Neuron (in vitro differentiated cells): ENCODE measurements around the gene TYK2.

ENCODE experiments used
- H2AFZ ChIP-seq: one replicate; pipeline ENCODE4 v1.6.1; 2013; ENCODE audit warnings: low read depth, mild to moderate bottlenecking, inconsistent platforms, low read length, moderate library complexity
- H3K27me3 ChIP-seq: one replicate; pipeline ENCODE4 v1.6.1; 2013; ENCODE audit warnings: low read length; ENCODE audit not compliant: insufficient read depth
- H3K36me3 ChIP-seq: one replicate; pipeline ENCODE4 v1.6.1; 2013; ENCODE audit warnings: low read length; ENCODE audit not compliant: insufficient read depth
- H3K4me1 ChIP-seq: one replicate; pipeline ENCODE4 v1.6.1; 2013; ENCODE audit warnings: low read length; ENCODE audit not compliant: insufficient read depth
- H3K4me3 ChIP-seq: 2 replicates; pipeline ENCODE4 v1.5.1; 2013; ENCODE audit warnings: mild to moderate bottlenecking, low read length, moderate library complexity
- H3K9me3 ChIP-seq: one replicate; pipeline ENCODE4 v1.6.1; 2013; ENCODE audit warnings: low read length

Gene TYK2

DNA sequence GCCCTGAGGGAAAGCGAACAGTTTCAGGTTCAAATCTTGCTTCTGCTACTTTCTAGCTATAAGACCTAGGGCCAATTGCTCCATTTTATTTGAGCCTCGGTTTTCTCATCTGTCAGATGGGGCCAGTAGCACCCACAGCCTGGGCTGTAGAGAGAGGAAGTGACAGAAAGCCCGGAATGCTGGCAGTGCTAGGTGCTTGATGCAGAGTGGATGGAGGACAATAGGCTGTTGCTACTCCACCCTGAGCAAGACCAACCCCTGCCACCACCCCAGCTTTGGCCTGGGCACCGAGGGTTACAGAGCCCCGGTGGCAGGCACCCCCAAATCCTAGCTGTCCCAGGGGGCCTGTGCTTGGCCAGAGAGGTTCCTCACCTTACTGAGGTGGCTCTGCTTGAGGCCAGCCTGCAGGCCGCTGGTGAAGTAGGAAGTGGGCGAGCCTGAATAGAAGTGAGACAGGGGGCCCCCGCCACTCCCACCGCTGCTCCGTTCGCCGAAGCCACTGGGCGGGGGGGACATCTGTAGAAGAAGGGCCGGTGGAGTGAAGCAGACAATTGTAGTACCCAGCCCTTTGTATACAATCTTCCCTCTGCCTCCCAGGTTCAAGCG is 62.4 kb downstream of the TYK2 start:
- H3K27me3 ChIP-seq: no peaks in the 10 kb centered on the region
- no peak overlapping the region for H2AFZ ChIP-seq
- H3K4me3 ChIP-seq: no peak overlapping the region
- H3K9me3 ChIP-seq: no peaks in the 10 kb centered on the region
- peaks cover 59% of the 10 kb centered on the region for H3K36me3 ChIP-seq
- H3K4me1 ChIP-seq: peaks cover 10% of the 10 kb centered on the region

- H3K27me3 ChIP-seq: no peaks in the 10 kb centered on the region
- peaks cover 52% of the 10 kb centered on the region for H3K36me3 ChIP-seq
- H3K4me1 ChIP-seq: peaks cover 10% of the 10 kb centered on the region
- H3K9me3 ChIP-seq: no peaks in the 10 kb centered on the region
- no peak overlapping the region for H2AFZ ChIP-seq
- no peak overlapping the region for H3K4me3 ChIP-seq
Observed at GRCh38 chr19:10317045-10317856, 63.1 kb downstream of the TYK2 start.

DNA sequence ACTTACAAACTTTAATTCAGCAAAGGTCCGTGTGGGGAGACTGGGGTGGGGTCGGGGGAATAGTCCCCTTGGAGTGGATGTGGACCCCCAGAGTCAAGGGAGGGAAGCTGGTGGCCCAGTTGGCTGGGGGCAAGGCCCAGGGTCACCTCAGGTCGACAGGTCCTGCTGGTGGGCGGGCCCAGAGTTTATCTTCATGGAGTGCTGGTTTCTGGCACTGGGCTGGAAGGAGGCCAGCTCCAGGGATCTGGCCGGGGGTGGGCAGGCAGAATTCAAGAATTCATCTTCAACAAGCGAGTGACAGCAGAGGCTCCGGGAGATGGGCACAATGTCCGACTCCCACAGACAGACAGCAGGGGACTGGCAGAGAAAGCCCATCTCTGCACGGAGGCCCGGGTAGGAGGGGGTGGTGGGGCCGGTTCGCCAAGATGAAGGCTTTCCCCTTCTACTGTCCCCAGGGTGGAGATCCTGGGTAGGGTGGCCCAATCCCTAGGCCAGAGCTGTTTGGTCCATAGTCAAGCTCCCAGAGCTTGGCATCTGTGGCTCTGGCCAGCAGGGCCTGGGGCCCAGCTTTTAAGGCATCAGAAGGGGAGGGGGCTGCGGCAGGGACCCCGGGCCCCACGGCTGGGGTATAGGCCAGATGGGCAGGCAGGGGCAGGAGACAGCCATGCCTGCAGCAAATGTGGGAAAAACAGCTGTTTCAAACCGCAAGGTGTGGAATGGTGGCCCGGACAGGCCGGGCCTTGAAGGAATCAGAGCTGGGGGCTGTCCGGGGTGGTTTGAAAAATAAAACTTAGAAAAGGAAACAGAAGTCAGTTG is 63.9 kb downstream of the TYK2 start:
- peaks cover 44% of the 10 kb centered on the region for H3K36me3 ChIP-seq
- peak overlapping the region; percentile 83 for H3K4me3 ChIP-seq
- no peak overlapping the region for H2AFZ ChIP-seq
- peaks cover 10% of the 10 kb centered on the region for H3K4me1 ChIP-seq
- no peaks in the 10 kb centered on the region for H3K9me3 ChIP-seq
- no peaks in the 10 kb centered on the region for H3K27me3 ChIP-seq

GRCh38 chr19:10315335-10316214 is 64.8 kb downstream of the TYK2 start, which contains the start of gene FDX2:
TSS of gene FDX2 (minus strand) at chr19:10316015. CDS start at chr19:10315996, 19 bp downstream.
- H3K36me3 ChIP-seq: peaks cover 40% of the 10 kb centered on the region
- H3K9me3 ChIP-seq: no peaks in the 10 kb centered on the region
- peaks cover 10% of the 10 kb centered on the region for H3K4me1 ChIP-seq
- H3K4me3 ChIP-seq: peak within 1 kb of the TSS; percentile 83
- H3K27me3 ChIP-seq: no peaks in the 10 kb centered on the region
- H2AFZ ChIP-seq: peak within 1 kb of the TSS; percentile 91

- H3K27me3 ChIP-seq: no peaks in the 10 kb centered on the region
- no peak within 1 kb of the TSS for H3K4me3 ChIP-seq
- H3K36me3 ChIP-seq: peaks cover 12% of the 10 kb centered on the region
- H2AFZ ChIP-seq: no peak within 1 kb of the TSS
- H3K4me1 ChIP-seq: peaks cover under 1% of the 10 kb centered on the region
- no peaks in the 10 kb centered on the region for H3K9me3 ChIP-seq
Observed at GRCh38 chr19:10309423-10309822, 70.9 kb downstream of the TYK2 start, which contains the start of gene ZGLP1. TSS of gene ZGLP1 (minus strand) at chr19:10309815.

DNA sequence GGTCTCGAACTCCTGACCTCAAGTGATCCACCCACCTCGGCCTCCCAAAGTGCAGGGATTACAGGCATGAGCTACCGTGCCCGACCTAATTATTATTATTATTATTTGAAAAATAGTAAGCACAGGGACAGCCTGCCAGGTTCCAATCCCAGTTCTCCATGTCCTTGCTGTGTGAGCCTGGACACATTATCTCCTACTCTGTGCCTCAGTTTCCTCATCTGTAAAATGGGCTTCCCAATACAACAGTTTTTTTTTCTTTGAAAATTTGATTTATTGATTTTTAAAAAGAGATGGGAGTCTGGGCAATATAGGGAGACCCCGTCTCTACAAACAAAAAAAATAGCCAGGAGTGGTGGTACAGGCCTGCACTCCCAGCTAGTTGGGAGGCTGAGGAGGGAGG is 74.0 kb downstream of the TYK2 start:
- H3K9me3 ChIP-seq: no peaks in the 10 kb centered on the region

GRCh38 chr19:10305139-10305806 is 75.1 kb downstream of the TYK2 start:
- Histone ChIP-seq H3K9me3 (no peaks in the 10 kb centered on the region), H3K36me3 (peaks cover 3% of the 10 kb centered on the region), H3K4me3 (no peak overlapping the region), H3K4me1 (no peaks in the 10 kb centered on the region), H2AFZ (no peak overlapping the region), H3K27me3 (no peaks in the 10 kb centered on the region)

More for the DNA sequence above, 74.0 kb downstream of the TYK2 start:
- Histone ChIP-seq H2AFZ (no peak overlapping the region), H3K4me3 (no peak overlapping the region), H3K27me3 (no peaks in the 10 kb centered on the region), H3K4me1 (no peaks in the 10 kb centered on the region), H3K36me3 (peaks cover 9% of the 10 kb centered on the region)
